Nephron progenitor cell (in vitro differentiated cells): ENCODE results near the gene LASP1NB.

ENCODE experiments used
- DNase-seq: peaks from one replicate; pipeline ENCODE4 v3.0.0; 2021
- H3K27ac Mint-ChIP-seq: 2 replicates; pipeline ENCODE4 v1.8.0; 2021; ENCODE audit warnings: mild to moderate bottlenecking, moderate library complexity, mixed read lengths
- H3K27me3 Mint-ChIP-seq: 2 replicates; pipeline ENCODE4 v1.8.0; 2021; ENCODE audit warnings: mild to moderate bottlenecking, low read depth, mixed read lengths; ENCODE audit not compliant: poor library complexity
- H3K36me3 Mint-ChIP-seq: 2 replicates; pipeline ENCODE4 v1.8.0; 2021; ENCODE audit warnings: low read depth, mixed read lengths
- H3K4me1 Mint-ChIP-seq: 2 replicates; pipeline ENCODE4 v1.8.0; 2021; ENCODE audit warnings: mixed read lengths
- H3K4me3 Mint-ChIP-seq: 2 replicates; pipeline ENCODE4 v1.8.0; 2021; ENCODE audit warnings: mild to moderate bottlenecking, moderate library complexity, mixed read lengths
- H3K9me3 Mint-ChIP-seq: 2 replicates; pipeline ENCODE4 v1.8.0; 2021; ENCODE audit warnings: mild to moderate bottlenecking, moderate library complexity, mixed read lengths
- TF ChIP-seq, protein P1 (sequence below): fragments of 200-600 bp; sonication (generic); IDR thresholded peaks from 2 replicates; pipeline ENCODE4 v1.5.0; 2021; ENCODE audit warnings: antibody characterized with exemption

LASP1NB gene

DNA sequence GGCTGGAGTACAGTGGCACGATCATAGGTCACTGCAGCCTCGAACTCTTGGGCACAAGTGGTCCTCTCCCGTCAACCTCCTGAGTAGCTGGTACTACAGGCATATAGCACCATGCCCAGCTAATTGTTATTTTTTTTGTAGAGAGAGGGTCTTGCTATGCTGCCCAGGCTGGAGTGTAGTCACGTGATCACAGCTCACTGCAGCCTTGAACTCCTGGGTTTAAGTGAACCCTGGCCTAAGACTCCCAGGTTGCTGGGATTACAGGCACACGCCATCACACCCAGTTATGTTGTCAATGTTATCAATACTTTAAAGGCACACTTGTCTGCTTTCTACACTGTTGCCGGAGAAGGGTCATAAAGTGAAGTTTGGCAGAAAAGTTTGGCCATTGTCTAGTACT, 22.0 kb upstream of the LASP1NB start:
- peaks cover 33% of the 10 kb centered on the region for H3K4me1 Mint-ChIP-seq
- H3K27ac Mint-ChIP-seq = no peak overlapping the region
- TF ChIP-seq, protein P1, sequence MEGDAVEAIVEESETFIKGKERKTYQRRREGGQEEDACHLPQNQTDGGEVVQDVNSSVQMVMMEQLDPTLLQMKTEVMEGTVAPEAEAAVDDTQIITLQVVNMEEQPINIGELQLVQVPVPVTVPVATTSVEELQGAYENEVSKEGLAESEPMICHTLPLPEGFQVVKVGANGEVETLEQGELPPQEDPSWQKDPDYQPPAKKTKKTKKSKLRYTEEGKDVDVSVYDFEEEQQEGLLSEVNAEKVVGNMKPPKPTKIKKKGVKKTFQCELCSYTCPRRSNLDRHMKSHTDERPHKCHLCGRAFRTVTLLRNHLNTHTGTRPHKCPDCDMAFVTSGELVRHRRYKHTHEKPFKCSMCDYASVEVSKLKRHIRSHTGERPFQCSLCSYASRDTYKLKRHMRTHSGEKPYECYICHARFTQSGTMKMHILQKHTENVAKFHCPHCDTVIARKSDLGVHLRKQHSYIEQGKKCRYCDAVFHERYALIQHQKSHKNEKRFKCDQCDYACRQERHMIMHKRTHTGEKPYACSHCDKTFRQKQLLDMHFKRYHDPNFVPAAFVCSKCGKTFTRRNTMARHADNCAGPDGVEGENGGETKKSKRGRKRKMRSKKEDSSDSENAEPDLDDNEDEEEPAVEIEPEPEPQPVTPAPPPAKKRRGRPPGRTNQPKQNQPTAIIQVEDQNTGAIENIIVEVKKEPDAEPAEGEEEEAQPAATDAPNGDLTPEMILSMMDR = no peak
- peaks cover 4% of the 10 kb centered on the region for H3K27me3 Mint-ChIP-seq
- peaks cover 36% of the 10 kb centered on the region for H3K36me3 Mint-ChIP-seq
- DNase-seq = no peak
- no peak overlapping the region for H3K4me3 Mint-ChIP-seq
- no peaks in the 10 kb centered on the region for H3K9me3 Mint-ChIP-seq

GRCh38 chr17:38904892-38905291, 20.5 kb upstream of the LASP1NB start:
- H3K4me3 Mint-ChIP-seq = no peak overlapping the region
- peaks cover 4% of the 10 kb centered on the region for H3K27me3 Mint-ChIP-seq
- H3K4me1 Mint-ChIP-seq = peaks cover 22% of the 10 kb centered on the region
- no peak for DNase-seq
- peaks cover 27% of the 10 kb centered on the region for H3K36me3 Mint-ChIP-seq
- TF ChIP-seq, protein P1 = no peak
- H3K27ac Mint-ChIP-seq = no peak overlapping the region
- H3K9me3 Mint-ChIP-seq = no peaks in the 10 kb centered on the region

DNA sequence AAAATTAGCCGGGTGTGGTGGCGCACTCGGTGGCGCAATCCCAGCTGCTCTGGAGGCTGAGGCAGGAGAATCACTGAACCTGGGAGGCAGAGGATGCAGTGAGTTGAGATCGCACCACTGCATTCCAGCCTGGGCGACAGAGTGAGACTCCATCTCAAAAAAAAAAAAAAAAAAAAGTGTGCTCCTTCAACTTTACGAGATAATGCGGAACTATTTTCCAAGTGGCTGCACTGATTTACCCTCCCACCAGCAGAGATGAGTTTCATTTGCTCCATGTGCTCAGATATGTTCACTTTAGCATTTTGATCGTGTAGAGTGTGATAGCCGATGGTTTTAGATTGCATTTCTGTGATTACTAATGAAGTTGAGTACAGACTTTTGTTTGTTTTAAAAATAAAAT, 20.0 kb upstream of the LASP1NB start:
- peaks cover 4% of the 10 kb centered on the region for H3K27me3 Mint-ChIP-seq
- H3K27ac Mint-ChIP-seq = peak overlapping the region; percentile 66
- no peak overlapping the region for H3K4me3 Mint-ChIP-seq
- TF ChIP-seq, protein P1 = no peak
- DNase-seq = no peak
- H3K36me3 Mint-ChIP-seq = peaks cover 27% of the 10 kb centered on the region
- H3K9me3 Mint-ChIP-seq = no peaks in the 10 kb centered on the region
- H3K4me1 Mint-ChIP-seq = peaks cover 22% of the 10 kb centered on the region

GRCh38 chr17:38906460-38907228, 18.8 kb upstream of the LASP1NB start:
- Mint-ChIP-seq H3K27ac (peak overlapping the region; percentile 55), H3K36me3 (peaks cover 27% of the 10 kb centered on the region), H3K9me3 (no peaks in the 10 kb centered on the region), H3K4me1 (peaks cover 12% of the 10 kb centered on the region), H3K27me3 (no peaks in the 10 kb centered on the region), H3K4me3 (no peak overlapping the region)
- TF ChIP-seq, protein P1 = no peak
- no peak for DNase-seq

GRCh38 chr17:38907930-38908675, 17.3 kb upstream of the LASP1NB start:
- no peak for DNase-seq
- TF ChIP-seq, protein P1 = no peak
- Mint-ChIP-seq H3K9me3 (no peaks in the 10 kb centered on the region), H3K36me3 (peaks cover 23% of the 10 kb centered on the region), H3K4me1 (peaks cover 12% of the 10 kb centered on the region), H3K27me3 (no peaks in the 10 kb centered on the region), H3K27ac (peak overlapping the region; percentile 55), H3K4me3 (no peak overlapping the region)
